Renal cortex interstitium (tissue), 3 donors: ENCODE measurements around the gene PSMB11. TPM values are rescaled to one million over a fixed set of nuclear protein-coding genes. Genes with fewer than 3 reads are reported as not detected.

Experiments used
- polyA plus RNA-seq, 3 donors: library from polyadenylated mRNA; unstranded; fragments of 120-200 nt; gene quantifications; one replicate each; pipeline ENCODE4 v1.2.1, GENCODE V29; 2013; ENCODE audit not compliant: insufficient read length in 3 of 3

Gene PSMB11
- polyA plus RNA-seq, 3 donors: not detected

Other genes starting within 250 kb of the PSMB11 start
- gene SLC7A7, start 226.8 kb upstream of the PSMB11 start, polyA plus RNA-seq: 100 to 1,000 TPM; 106 to 125 (median 119) TPM
- gene MRPL52, start 212.3 kb upstream of the PSMB11 start, polyA plus RNA-seq: 100 to 1,000 TPM in 1 of 3 donors, 10 to 100 TPM in 2; 76.1 to 108 (median 97.7) TPM
- gene MMP14, start 205.6 kb upstream of the PSMB11 start, polyA plus RNA-seq: 100 to 1,000 TPM; 130 to 170 (median 135) TPM
- gene LRP10, start 170.5 kb upstream of the PSMB11 start, polyA plus RNA-seq: 10 to 100 TPM; 71.4 to 94.4 (median 83.1) TPM
- gene REM2, start 159.0 kb upstream of the PSMB11 start, polyA plus RNA-seq: 1 to 10 TPM; 1.5 to 1.9 (median 1.5) TPM
- gene RBM23, start 123.1 kb upstream of the PSMB11 start, polyA plus RNA-seq: 100 to 1,000 TPM; 111 to 140 (median 120) TPM
- 100 to 1,000 TPM; 147 to 158 (median 149) TPM for gene PRMT5, start 112.8 kb upstream of the PSMB11 start, polyA plus RNA-seq
- 10 to 100 TPM; 53.3 to 58.6 (median 57.0) TPM for gene HAUS4, start 85.1 kb upstream of the PSMB11 start, polyA plus RNA-seq
- gene AJUBA, start 59.7 kb upstream of the PSMB11 start, polyA plus RNA-seq: 100 to 1,000 TPM in 1 of 3 donors, 10 to 100 TPM in 2; 80.7 to 100 (median 95.1) TPM
- gene C14orf93, start 32.1 kb upstream of the PSMB11 start, polyA plus RNA-seq: 10 to 100 TPM; 18.5 to 24.4 (median 19.0) TPM
- gene PSMB5, start 7.3 kb upstream of the PSMB11 start, polyA plus RNA-seq: 100 to 1,000 TPM; 203 to 259 (median 237) TPM
- gene CDH24, start 15.3 kb downstream of the PSMB11 start, polyA plus RNA-seq: 10 to 100 TPM; 21.7 to 37.3 (median 29.0) TPM
- 100 to 1,000 TPM; 253 to 342 (median 271) TPM for gene ACIN1, start 52.9 kb downstream of the PSMB11 start, polyA plus RNA-seq
- 10 to 100 TPM; 68.8 to 88.5 (median 86.0) TPM for gene C14orf119, start 53.3 kb downstream of the PSMB11 start, polyA plus RNA-seq
- not detected for gene CIROP, start 62.8 kb downstream of the PSMB11 start, polyA plus RNA-seq
- gene CEBPE, start 77.0 kb downstream of the PSMB11 start, polyA plus RNA-seq: under 1 TPM; 0.15 to 0.22 (median 0.16) TPM
- 100 to 1,000 TPM in 1 of 3 donors, 10 to 100 TPM in 2; 75.9 to 120 (median 82.9) TPM for gene SLC7A8, start 141.4 kb downstream of the PSMB11 start, polyA plus RNA-seq
- gene RNF212B, start 195.7 kb downstream of the PSMB11 start, polyA plus RNA-seq: 1 to 10 TPM; 1.0 to 1.8 (median 1.1) TPM
- 10 to 100 TPM; 27.8 to 29.8 (median 27.9) TPM for gene HOMEZ, start 243.9 kb downstream of the PSMB11 start, polyA plus RNA-seq